ENCODE results near the gene C20orf141.
A peak's percentile ranks its signal among the peaks of the same experiment; 100 is the strongest.

The C20orf141 gene

DNA sequence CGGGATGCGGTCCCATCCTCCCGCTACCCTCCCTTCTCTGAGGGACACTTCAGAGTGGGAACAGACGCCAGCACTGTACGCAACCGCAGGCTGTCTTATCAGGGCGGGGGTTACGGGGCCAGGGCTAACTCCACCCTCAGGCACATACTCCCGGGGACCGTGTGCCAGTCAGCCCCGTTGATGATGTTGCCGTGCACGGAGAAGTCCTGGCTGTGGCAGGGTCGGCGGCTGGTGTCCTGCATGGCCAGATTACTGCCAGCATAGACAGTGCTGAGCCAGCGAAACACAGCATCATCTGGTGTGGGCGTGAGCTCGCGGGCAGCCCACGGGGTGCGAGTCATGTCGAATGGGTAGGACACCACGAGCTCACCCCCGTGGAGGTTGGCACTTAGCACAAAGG, 19.3 kb upstream of the C20orf141 start:
- ATAC-seq (ENCODE audit: low read depth) (no peak), DNase-seq (ENCODE audit: low spot score in 2 of 2) (no peak)
- Mint-ChIP-seq H3K9me3 (no peaks in the 10 kb centered on the region), H3K27ac (no peak overlapping the region), H3K36me3 (no peaks in the 10 kb centered on the region), H3K4me3 (no peak overlapping the region), H3K4me1 (peaks cover 11% of the 10 kb centered on the region), H3K27me3 (peaks cover 41% of the 10 kb centered on the region)

DNA sequence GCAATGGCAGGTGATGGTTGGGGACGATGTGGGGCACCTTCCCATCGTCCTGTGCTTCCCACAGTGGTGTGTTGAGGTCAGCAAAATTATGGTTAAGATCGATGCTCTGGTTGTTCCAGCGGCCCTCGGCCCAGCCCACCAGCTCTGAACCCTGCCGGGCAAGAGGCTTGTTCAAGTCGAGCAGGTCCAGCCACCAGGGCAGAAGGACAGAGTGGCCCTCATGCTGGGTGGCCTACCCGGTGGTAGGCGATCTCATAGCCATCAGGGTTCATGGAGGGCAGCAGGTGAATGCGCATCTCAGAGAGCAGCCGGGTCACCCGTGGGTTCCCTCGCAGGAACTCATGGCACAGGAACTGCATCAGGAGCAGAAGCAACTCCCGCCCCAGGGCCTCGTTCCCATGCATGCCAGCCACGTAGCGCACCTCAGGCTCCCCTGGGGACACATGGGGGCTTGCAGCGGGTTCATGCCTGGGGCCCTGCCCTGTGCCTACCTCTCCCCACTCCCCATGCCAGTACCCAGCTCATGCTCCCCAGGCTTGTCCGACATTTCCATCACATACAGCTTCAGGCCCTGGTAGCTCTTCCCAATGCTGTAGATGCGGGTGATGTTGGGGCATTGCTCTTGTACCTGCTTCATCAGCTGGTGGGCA, 18.7 kb upstream of the C20orf141 start:
- H3K4me3 Mint-ChIP-seq, result no peak overlapping the region
- ATAC-seq (ENCODE audit: low read depth) (no peak), DNase-seq (ENCODE audit: low spot score in 2 of 2) (no peak)
- no peaks in the 10 kb centered on the region for H3K9me3 Mint-ChIP-seq
- H3K36me3 Mint-ChIP-seq, result no peaks in the 10 kb centered on the region
- peaks cover 45% of the 10 kb centered on the region for H3K27me3 Mint-ChIP-seq
- H3K27ac Mint-ChIP-seq, result no peak overlapping the region
- H3K4me1 Mint-ChIP-seq, result peaks cover 16% of the 10 kb centered on the region

DNA sequence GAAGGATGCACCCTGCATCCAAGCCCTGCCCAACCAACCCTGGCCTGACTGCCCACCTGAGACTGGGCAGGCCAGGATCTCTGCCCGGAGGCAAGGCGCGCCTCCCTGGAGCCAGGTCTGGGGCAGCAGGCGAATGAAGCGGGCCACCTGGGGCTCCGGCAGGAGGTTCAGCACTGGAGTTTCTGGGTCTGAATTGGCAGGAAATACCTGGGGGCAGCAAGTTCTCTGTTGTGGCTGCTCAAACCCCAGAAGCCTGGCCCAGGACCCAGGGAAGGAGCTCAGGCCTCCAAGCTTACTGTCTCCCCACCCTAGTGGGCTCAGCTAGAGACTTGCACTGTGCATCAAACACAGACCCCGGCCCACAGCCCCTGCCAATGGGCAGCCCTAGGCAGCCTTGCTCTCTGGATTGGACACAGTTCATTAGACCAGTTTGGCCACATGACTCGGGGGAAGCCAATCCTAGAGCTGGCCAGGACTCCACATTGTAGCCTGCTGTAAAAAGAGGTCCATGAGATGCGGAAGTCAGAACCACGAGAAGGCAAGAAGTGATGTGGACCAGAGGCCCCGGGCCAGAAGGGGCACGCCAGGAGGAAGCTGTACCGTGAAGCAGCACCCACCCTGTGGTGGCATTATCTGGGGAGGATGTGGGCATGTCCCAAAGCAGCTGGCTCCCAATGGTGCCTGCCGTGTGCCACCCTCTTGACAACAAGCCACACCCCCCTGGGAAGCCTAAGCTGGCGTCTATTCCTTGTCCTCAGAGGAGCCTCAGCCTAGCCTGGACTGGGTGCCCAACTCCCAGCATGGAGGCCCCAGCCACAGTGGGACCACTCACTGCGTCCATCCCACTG, 17.4 kb upstream of the C20orf141 start:
- Mint-ChIP-seq H3K4me3 (no peak overlapping the region), H3K27ac (no peak overlapping the region), H3K4me1 (peaks cover 18% of the 10 kb centered on the region), H3K9me3 (no peaks in the 10 kb centered on the region), H3K27me3 (peaks cover 45% of the 10 kb centered on the region), H3K36me3 (no peaks in the 10 kb centered on the region)
- ATAC-seq (ENCODE audit: low read depth), result no peak
- no peak for DNase-seq (ENCODE audit: low spot score in 2 of 2)

DNA sequence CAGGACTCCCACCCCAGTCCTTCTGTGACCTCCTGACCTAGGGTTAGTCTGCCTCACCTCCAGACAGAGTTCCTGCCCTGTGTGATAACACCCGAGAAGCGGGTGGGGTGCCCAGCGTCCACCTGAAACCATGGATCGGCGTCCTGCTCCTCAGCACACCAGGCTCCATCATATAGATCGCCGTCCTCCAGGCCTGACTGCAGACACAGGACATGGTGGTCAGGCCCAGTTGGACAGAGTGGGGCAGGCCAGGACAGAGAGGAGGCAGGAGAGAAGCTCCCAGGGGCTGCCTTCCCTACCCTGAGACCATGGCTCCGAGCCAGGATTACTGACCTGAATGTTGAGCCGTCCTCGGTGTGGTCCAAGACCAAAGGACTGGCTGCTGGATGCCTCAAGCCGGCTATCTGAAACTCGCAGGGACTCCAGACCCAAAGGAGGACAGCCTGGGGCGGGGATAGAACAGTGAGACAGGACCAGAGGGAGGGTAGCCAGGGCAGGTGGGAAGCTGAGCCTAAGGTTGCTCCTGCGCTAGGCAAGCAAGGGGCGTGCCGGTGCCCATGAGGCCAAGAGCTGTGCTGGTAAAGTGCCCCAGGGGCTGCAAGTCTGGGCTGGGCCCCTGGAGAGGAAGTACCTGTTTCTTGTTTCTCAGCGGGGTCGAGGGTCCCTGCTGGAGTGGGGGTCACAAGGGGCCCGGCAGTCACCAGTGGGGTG, 16.5 kb upstream of the C20orf141 start:
- Mint-ChIP-seq H3K4me1 (peaks cover 18% of the 10 kb centered on the region), H3K27me3 (peaks cover 45% of the 10 kb centered on the region), H3K9me3 (no peaks in the 10 kb centered on the region), H3K36me3 (no peaks in the 10 kb centered on the region), H3K4me3 (no peak overlapping the region), H3K27ac (no peak overlapping the region)
- ATAC-seq (ENCODE audit: low read depth) (no peak), DNase-seq (ENCODE audit: low spot score in 2 of 2) (no peak)

DNA sequence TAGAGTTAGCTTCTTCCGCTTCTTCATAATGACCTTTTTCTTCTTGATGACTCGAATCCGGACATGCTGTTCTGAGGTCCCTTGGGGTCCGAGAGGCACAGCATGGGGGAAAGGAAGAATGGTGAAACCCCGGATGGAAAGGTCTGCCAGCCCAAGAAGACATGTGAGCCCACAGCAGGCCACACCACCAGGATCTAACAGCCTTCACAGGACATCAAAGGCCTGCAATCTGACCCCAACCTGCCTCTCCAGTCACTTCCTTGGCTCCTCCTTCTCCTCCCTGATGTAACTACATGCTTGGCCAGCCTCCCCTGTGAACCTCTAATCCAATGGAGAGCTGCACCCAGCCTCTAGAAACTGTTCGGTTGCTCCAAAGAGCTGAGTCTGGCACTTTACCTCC, 16.0 kb upstream of the C20orf141 start:
- H3K27ac Mint-ChIP-seq, result no peak overlapping the region
- ATAC-seq (ENCODE audit: low read depth) (peak; percentile 32), DNase-seq (ENCODE audit: low spot score in 2 of 2) (no peak)
- H3K4me3 Mint-ChIP-seq, result peak overlapping the region; percentile 22
- peaks cover 43% of the 10 kb centered on the region for H3K27me3 Mint-ChIP-seq
- H3K9me3 Mint-ChIP-seq, result no peaks in the 10 kb centered on the region
- peaks cover 18% of the 10 kb centered on the region for H3K4me1 Mint-ChIP-seq
- no peaks in the 10 kb centered on the region for H3K36me3 Mint-ChIP-seq

DNA sequence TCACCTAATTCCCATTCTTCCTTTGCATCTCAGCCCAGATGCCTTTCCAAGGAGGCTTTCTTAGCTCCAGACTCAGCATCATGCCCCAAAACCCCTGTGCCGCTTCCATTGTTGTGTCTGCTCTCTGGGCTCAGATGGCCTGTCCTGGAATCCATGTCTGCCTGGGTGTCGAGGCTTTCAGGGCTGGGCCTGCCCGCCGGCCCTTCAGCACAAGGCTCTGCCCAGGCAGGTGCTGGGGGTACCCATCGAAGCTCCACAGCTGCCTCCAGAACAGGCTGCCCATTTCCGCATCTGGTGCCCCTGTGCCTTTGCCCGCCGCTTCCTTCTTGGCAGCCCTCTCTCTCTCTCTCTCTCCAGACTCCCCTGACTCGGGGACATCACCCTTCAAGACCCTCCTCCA, 15.5 kb upstream of the C20orf141 start:
- DNase-seq (ENCODE audit: low spot score in 2 of 2), result no peak
- H3K4me1 Mint-ChIP-seq, result peaks cover 18% of the 10 kb centered on the region
- H3K4me3 Mint-ChIP-seq, result peak overlapping the region; percentile 75
- no peak for ATAC-seq (ENCODE audit: low read depth)
- H3K27ac Mint-ChIP-seq, result no peak overlapping the region
- H3K9me3 Mint-ChIP-seq, result no peaks in the 10 kb centered on the region
- H3K36me3 Mint-ChIP-seq, result no peaks in the 10 kb centered on the region
- peaks cover 45% of the 10 kb centered on the region for H3K27me3 Mint-ChIP-seq

DNA sequence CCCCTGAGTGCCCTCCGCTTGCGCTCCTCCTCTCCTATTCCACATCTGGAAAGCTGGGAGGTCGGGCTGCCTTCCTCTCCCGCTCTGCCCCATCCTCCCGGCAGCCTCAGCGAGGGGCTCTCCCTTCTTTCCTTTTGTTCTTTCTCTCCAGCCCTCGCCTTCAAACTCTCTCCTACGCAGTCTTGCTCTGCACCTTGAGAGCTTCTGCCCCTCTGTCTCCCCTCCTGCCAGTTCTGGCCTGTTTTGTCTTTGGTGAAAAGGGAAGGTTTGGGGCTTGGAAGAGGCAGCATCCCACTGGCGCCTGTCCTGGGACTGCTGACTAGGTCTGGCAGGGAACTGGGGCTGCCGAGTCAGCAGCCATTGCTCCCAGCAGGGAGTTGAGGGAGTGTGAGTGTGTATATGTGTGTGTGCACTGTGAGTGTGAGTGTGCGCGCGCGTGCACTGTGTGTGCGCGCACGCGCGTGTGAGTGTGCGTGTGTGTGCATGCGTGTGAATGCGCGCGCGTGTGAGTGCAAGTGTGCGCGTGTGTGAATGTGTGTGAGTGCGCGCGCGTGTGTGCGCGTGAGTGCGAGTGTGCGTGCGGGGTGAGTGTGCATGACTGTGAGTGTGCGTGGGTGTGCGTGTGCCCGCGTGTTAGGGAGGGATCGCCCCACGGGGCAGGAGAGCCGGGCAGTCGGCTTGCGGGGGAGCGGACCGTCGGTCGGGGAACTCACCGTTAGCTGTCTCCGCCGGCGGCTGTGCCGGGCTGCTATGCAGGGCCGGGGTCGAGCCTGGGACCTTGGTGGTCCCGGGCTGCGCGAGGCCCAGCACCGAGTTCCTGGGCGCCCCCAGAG, 14.9 kb upstream of the C20orf141 start:
- peak overlapping the region; percentile 16 for H3K27ac Mint-ChIP-seq

DNA sequence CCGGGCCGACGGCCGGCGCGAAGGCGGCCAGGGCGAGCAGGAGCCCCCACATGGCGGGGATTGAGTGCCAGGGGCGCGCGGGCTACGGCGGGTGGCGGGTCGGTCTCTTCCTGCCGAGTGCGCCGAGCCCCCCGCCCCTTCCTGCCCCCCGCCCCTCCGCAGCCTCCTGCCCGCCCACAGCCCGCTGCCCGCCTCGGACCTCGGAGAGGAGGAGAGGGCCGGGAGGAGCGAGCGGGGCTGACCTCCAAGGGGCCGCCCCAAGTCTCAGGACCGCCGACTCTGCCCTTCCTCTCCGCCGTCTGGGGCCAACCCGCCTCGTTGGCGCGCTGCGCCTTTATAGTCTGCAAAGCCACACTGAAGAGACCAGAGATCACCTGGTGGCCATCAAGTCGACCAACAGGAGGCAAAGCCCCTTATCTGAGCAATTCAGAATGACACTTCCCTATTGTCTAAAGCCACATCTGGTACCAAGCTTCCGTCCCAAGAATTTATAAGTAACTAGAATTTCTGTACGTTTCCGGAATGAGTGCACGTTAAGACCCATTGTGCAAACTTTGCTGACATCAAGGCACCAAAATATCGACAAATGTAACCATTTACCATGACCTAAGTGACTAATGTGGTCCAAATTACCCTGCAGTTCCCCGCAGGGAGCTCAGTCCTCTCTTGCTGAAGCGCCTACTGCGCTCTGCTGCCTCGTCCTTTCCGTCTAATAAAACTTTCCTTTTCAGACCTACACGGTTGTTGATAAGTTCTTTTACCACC, 14.1 kb upstream of the C20orf141 start, which contains the start of gene CPXM1:
Gene CPXM1 (minus strand): TSS at position 107 of the 765 bp plus-strand sequence. CDS start 55 bp downstream, at position 52.
- peaks cover 18% of the 10 kb centered on the region for H3K4me1 Mint-ChIP-seq
- H3K9me3 Mint-ChIP-seq, result no peaks in the 10 kb centered on the region
- peaks cover 48% of the 10 kb centered on the region for H3K27me3 Mint-ChIP-seq
- peak within 1 kb of the TSS; percentile 75 for H3K4me3 Mint-ChIP-seq
- peak within 1 kb of the TSS; percentile 16 for H3K27ac Mint-ChIP-seq
- peak; percentile 48 for ATAC-seq (ENCODE audit: low read depth)
- no peaks in the 10 kb centered on the region for H3K36me3 Mint-ChIP-seq
- DNase-seq (ENCODE audit: low spot score in 2 of 2), result no peak

More for the DNA sequence above, 14.9 kb upstream of the C20orf141 start:
- Mint-ChIP-seq H3K4me1 (peaks cover 18% of the 10 kb centered on the region), H3K4me3 (peak overlapping the region; percentile 75), H3K27me3 (peaks cover 45% of the 10 kb centered on the region), H3K36me3 (no peaks in the 10 kb centered on the region), H3K9me3 (no peaks in the 10 kb centered on the region)
- ATAC-seq (ENCODE audit: low read depth) (no peak), DNase-seq (ENCODE audit: low spot score in 2 of 2) (no peak)

DNA sequence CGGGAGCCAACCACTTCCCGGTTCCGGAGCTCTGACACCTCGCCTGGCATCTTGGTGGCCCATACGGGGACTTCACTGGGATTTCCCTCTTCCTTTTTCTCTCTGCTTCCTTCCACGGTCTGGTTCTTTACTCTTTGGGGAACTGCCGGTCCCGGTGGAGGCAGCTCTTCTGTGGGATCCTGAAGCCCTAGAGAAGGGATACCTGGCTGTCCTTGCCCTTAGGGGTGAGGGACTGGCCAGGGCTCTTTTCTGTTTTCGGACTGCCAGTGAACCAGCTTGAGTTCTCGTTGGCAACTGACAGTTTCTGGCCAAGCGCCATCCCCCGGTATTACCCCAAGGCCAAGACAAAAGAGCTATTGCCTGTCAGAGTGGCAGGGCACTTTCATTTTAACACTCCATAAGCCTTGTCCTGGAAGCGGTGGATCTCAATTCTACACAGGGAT, 13.5 kb upstream of the C20orf141 start:
- DNase-seq (ENCODE audit: low spot score in 2 of 2) (no peak), ATAC-seq (ENCODE audit: low read depth) (no peak)
- Mint-ChIP-seq H3K27ac (no peak overlapping the region), H3K27me3 (peaks cover 51% of the 10 kb centered on the region), H3K4me3 (no peak overlapping the region), H3K36me3 (no peaks in the 10 kb centered on the region), H3K9me3 (no peaks in the 10 kb centered on the region), H3K4me1 (peaks cover 18% of the 10 kb centered on the region)

DNA sequence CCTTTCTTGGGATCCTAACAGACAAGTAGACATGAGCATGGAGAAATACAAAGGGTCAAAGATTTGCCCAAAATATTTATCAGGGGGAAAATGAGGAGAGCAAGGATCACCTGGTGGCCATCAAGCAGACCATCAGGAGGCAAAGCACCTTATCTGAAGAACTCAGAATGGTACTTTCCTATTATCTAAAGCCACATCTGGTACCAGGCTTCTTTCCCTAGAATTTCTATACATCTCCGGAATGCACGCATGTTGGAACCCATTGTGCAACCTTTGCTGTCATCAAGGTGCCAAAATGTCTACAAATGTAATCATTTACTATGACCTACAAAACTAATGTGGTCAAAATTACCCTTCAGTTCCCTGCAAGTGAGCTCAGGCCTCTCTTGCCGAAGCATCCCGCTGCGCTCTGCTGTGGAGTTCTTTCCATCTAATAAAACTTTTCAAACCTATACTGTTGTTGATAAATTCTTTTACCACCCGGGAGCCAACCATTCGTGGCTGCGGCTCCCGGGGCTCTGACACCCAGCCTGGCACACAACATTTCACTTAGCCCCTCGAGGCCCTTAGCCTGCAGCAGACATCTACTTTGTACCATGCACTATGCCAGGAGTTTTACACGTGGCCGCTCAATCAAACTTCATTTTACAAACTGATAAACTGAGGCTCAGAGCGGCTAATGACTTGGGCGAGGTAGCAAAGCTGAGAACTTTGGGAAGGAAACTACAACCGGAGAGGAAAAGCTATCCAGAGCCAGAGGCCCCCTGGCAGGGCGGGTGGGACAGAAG, 10.6 kb upstream of the C20orf141 start:
- Mint-ChIP-seq H3K4me3 (no peak overlapping the region), H3K27me3 (peaks cover 37% of the 10 kb centered on the region), H3K4me1 (peaks cover 16% of the 10 kb centered on the region)

DNA sequence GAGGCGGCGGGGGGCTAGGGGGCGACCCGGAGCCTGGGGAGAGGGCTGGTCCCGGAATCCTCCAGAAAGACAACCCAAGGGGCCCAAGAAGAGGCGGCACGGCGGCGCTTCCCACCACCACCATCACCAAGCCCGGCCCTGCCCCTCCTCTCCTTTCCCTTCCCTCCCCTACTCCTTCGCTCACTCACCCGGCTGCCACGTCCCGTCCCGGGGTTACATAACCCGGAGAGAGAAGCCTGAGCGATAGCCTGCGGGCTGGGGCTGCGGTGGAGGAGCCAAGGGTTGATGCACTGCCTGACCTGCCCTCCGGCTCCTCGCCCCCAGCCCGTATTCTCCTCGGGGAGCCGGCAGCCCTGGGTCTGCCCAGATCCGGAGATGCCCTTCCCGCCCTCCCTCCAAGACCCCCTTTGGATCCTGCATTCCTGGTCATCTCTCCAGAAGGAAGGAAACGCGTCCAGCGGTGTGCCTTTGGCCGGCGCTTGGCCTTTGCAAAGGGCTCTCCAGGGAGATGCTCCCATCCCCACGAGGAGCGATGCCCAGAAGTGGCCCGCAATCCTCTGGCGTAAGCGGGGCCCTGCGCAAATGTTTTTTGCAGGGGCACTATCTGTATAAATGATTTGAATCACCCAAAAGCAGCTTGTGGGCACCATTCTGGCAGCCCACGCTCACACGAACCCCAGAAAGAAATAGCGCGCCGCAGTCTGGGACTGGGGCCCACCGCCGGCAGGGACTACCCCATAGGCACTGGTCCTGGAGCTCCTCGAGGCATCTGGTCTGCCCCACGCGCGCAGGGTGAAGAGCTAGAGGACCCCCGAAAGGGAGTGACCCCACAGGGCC, 9.7 kb upstream of the C20orf141 start:
- no peak for DNase-seq (ENCODE audit: low spot score in 2 of 2)
- Mint-ChIP-seq H3K9me3 (peaks cover 2% of the 10 kb centered on the region), H3K36me3 (no peaks in the 10 kb centered on the region), H3K27me3 (peaks cover 30% of the 10 kb centered on the region), H3K4me3 (no peak overlapping the region), H3K27ac (no peak overlapping the region), H3K4me1 (peaks cover 10% of the 10 kb centered on the region)
- ATAC-seq (ENCODE audit: low read depth), result no peak

More for the DNA sequence above, 10.6 kb upstream of the C20orf141 start:
- peaks cover 2% of the 10 kb centered on the region for H3K9me3 Mint-ChIP-seq
- DNase-seq (ENCODE audit: low spot score in 2 of 2), result no peak
- H3K36me3 Mint-ChIP-seq, result no peaks in the 10 kb centered on the region
- ATAC-seq (ENCODE audit: low read depth), result no peak
- no peak overlapping the region for H3K27ac Mint-ChIP-seq
